Measurements from ENCODE around the gene TAX1BP3. TPM values are rescaled to one million over a fixed set of nuclear protein-coding genes. Genes with fewer than 3 reads are reported as not detected.

The TAX1BP3 gene
- total RNA-seq, 1 experiment from 2014 or later: 76.3 TPM

DNA sequence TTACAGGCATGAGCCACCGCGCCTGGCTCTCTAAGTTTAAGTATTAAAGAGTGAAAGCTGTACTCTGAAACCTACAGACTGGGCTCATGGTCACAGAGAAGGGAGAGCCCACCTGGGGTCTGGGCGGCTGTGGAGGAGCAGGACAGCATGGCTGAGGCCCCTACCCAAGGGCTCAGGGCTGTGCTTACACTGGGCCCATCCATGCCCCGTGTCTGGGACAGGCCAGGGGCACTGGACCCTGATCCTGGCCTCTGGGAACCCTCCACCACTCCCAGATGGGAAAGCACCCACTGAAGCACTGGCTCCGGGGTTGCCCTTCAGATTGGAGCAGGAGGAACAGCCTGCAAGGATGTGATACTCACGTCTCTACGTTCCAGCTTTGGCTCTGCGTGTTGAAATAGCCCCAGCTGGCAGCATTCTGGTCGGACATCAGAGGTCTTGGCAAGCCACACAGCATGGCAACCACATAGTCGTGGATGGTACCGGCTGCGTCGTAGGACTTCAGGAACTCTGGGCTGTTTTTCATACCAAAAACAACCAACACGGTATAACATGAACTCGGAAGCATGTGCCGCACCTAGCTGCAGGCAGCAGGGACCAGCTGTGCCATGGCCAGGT is 45.3 kb downstream of the TAX1BP3 start:
- Histone ChIP-seq H3K27me3 (ENCODE audit: insufficient read depth, low read length) (no peaks in the 10 kb centered on the region), H2BK15ac (ENCODE audit: low read depth, low read length) (no peak overlapping the region), H3T11ph (ENCODE audit: low read length) (no peak overlapping the region), H2BK12ac (ENCODE audit: insufficient read length, low read depth, low read length) (no peak overlapping the region), H4K91ac (ENCODE audit: insufficient read length, low read depth, low read length) (no peak overlapping the region), H2AFZ (ENCODE audit: low read length) (no peak overlapping the region), H3K27ac (ENCODE audit: insufficient read length, low read depth, low read length) (no peak overlapping the region), H2BK20ac (ENCODE audit: low read depth, low read length, poor library complexity, severe bottlenecking) (no peak overlapping the region), H3K9me3 (ENCODE audit: control insufficient read depth, low read depth, low read length) (no peaks in the 10 kb centered on the region), H3K4me2 (ENCODE audit: insufficient read depth, insufficient read length, low read length) (no peak overlapping the region), H3K56ac (ENCODE audit: insufficient read length, low read depth, low read length) (no peak overlapping the region), H3K18ac (ENCODE audit: insufficient read length, low read depth, low read length) (no peak overlapping the region), H3K4ac (ENCODE audit: low read depth, low read length) (no peak overlapping the region), H3K9ac (ENCODE audit: extremely low read depth, insufficient read length, low read length) (no peak overlapping the region), H3K4me1 (ENCODE audit: insufficient read depth, low read length) (no peaks in the 10 kb centered on the region), H3K23me2 (ENCODE audit: insufficient read length, low read depth, low read length, poor library complexity, severe bottlenecking) (no peaks in the 10 kb centered on the region), H2AK5ac (ENCODE audit: insufficient read length, low read length) (no peak overlapping the region), H3K23ac (ENCODE audit: insufficient read length, low read depth, low read length) (no peak overlapping the region), H3K79me2 (ENCODE audit: insufficient read depth, low read length) (0 out of 2 replicates have a peak, but pooled peaks cover 3% of the 10 kb centered on the region), H4K20me1 (ENCODE audit: control insufficient read depth, insufficient read depth, insufficient read length) (no peaks in the 10 kb centered on the region), H3K14ac (ENCODE audit: insufficient read depth, low read length) (no peak overlapping the region), H2BK5ac (ENCODE audit: insufficient read length, low read length) (no peak overlapping the region), H4K8ac (replicated peaks; ENCODE audit: insufficient read length, low read depth, low read length) (no peak overlapping the region), H2BK120ac (ENCODE audit: low read depth, low read length, poor library complexity, severe bottlenecking) (no peak overlapping the region), H4K5ac (ENCODE audit: insufficient read length, low read depth, low read length) (no peak overlapping the region), H3K79me1 (ENCODE audit: insufficient read depth, low read depth, low read length, poor library complexity, severe bottlenecking) (no peaks in the 10 kb centered on the region)
- Mint-ChIP-seq H3K27me3 (ENCODE audit: low read depth) (no peaks in the 10 kb centered on the region), H3K36me3 (ENCODE audit: insufficient read depth in 1 of 3, low read depth in 3 of 3) (peaks cover 37 to 76% (median 74%) of the 10 kb centered on the region in 3 experiments; a peak in 6 of 7 replicates), H3K9me3 (no peaks in the 10 kb centered on the region), H3K4me3 (no peak overlapping the region), H3K27ac (no peak overlapping the region), H3K4me1 (no peaks in the 10 kb centered on the region)
- WGBS (ENCODE audit: extremely low coverage, insufficient read length, low lambda C conversion rate): no CpG with 5 or more reads among the region's 16 CpGs
- no peak for TF ChIP-seq CTCF (conservative IDR thresholded peaks at IDR 0.05)
- DNase-seq: no peak
